K562 (cell line): ENCODE data around the gene POLR2L. TPM values are rescaled to one million over a fixed set of nuclear protein-coding genes. Genes with fewer than 3 reads are reported as not detected.
A peak's percentile ranks its signal among the peaks of the same experiment; 100 is the strongest.

Experiments
- CBX2 ChIP-seq: fragments of 200-600 bp; sonication (generic); IDR thresholded peaks from one replicate; pipeline ENCODE4 v1.6.1; 2012; ENCODE audit warnings: mild to moderate bottlenecking, low read length, inconsistent platforms; ENCODE audit not compliant: insufficient read depth, poor library complexity, severe bottlenecking
- CEBPG ChIP-seq, 3 experiments: fragments of 200-800 bp in 1 of 3; sonication (Bioruptor generic) in 1 of 3; sonication (generic) in 1 of 3; formaldehyde crosslinking in 1 of 3; IDR thresholded peaks in 2 of 3; conservative IDR thresholded peaks in 1 of 3; 2 replicates each; pipeline versions ENCODE4 v1.6.1 to v1.8.0; 2016 to 2022; ENCODE audit warnings: missing compliant biosample characterization in 2 of 3, missing genetic modification characterization in 2 of 3, mild to moderate bottlenecking in 1 of 3, missing genetic modification reagents in 1 of 3
- DPF2 ChIP-seq: fragments of 450-650 bp; IDR thresholded peaks from 2 replicates; pipeline ENCODE4 v1.6.1; 2016
- E2F1 ChIP-seq: sonication (generic); formaldehyde crosslinking; IDR thresholded peaks from 2 replicates; pipeline ENCODE4 v1.8.1; 2023; ENCODE audit warnings: mild to moderate bottlenecking, missing genetic modification reagents, moderate library complexity
- EP400 ChIP-seq: fragments of 450-650 bp; IDR thresholded peaks from 2 replicates; pipeline ENCODE4 v1.6.1; 2017; ENCODE audit warnings: antibody characterized with exemption, mild to moderate bottlenecking, moderate library complexity
- FOSL1 ChIP-seq: fragments of 200-800 bp; sonication (Bioruptor generic); conservative IDR thresholded peaks from 2 replicates; pipeline ENCODE4 v1.6.1; 2016; ENCODE audit warnings: missing genetic modification characterization, missing compliant biosample characterization
- FOXP4 ChIP-seq: sonication (generic); formaldehyde crosslinking; IDR thresholded peaks from 2 replicates; pipeline ENCODE4 v1.8.0; 2022; ENCODE audit warnings: mild to moderate bottlenecking, missing genetic modification reagents, borderline replicate concordance
- HSF4 ChIP-seq: fragments of 250-450 bp; sonication (Bioruptor Pico); IDR thresholded peaks from 2 replicates; pipeline ENCODE4 v2.1.2; 2022; ENCODE audit warnings: mild to moderate bottlenecking, moderate library complexity, borderline replicate concordance
- MCM2 ChIP-seq: fragments of 450-650 bp; IDR thresholded peaks from 2 replicates; pipeline ENCODE4 v1.6.1; 2017; ENCODE audit warnings: low read depth, mild to moderate bottlenecking
- MCM5 ChIP-seq: fragments of 450-650 bp; IDR thresholded peaks from 2 replicates; pipeline ENCODE4 v1.6.1; 2016; ENCODE audit warnings: low read depth
- MEF2A ChIP-seq: IDR thresholded peaks from 2 replicates; pipeline ENCODE4 v1.6.1; 2011; ENCODE audit warnings: low read depth, mild to moderate bottlenecking, low read length, moderate library complexity; ENCODE audit not compliant: control insufficient read depth
- PTBP1 ChIP-seq: fragments of 200-400 bp; formaldehyde crosslinking; IDR thresholded peaks from 2 replicates; pipeline ENCODE4 v1.6.1; 2017; ENCODE audit warnings: low read depth, low read length
- RUNX1 ChIP-seq: sonication (generic); IDR thresholded peaks from 2 replicates; pipeline ENCODE4 v1.6.1; 2016; ENCODE audit warnings: antibody characterized with exemption, low read depth
- SIN3B ChIP-seq: fragments of 450-650 bp; IDR thresholded peaks from 2 replicates; pipeline ENCODE4 v1.6.1; 2017; ENCODE audit warnings: low read depth, mild to moderate bottlenecking, moderate library complexity
- SLC30A9 ChIP-seq: fragments of 250-450 bp; sonication (Bioruptor Pico); IDR thresholded peaks from 2 replicates; pipeline ENCODE4 v1.8.0; 2022; ENCODE audit warnings: mild to moderate bottlenecking, moderate library complexity
- ZBTB17 ChIP-seq: fragments of 450-650 bp; formaldehyde crosslinking; IDR thresholded peaks from 2 replicates; pipeline ENCODE4 v1.4.0; 2020; ENCODE audit warnings: mild to moderate bottlenecking
- ZBTB49 ChIP-seq: sonication (generic); formaldehyde crosslinking; IDR thresholded peaks from 2 replicates; pipeline ENCODE4 v1.8.0; 2022; ENCODE audit warnings: missing genetic modification reagents, mild to moderate bottlenecking, borderline replicate concordance
- ZC3H8 ChIP-seq: fragments of 450-650 bp; IDR thresholded peaks from 2 replicates; pipeline ENCODE4 v1.6.1; 2017
- ZEB2 ChIP-seq: fragments of 450-650 bp; IDR thresholded peaks from 2 replicates; pipeline ENCODE4 v1.6.1; 2016
- ZFP30 ChIP-seq: fragments of 250-450 bp; sonication (Bioruptor Pico); IDR thresholded peaks from 2 replicates; pipeline ENCODE4 v1.8.0; 2022; ENCODE audit warnings: moderate library complexity, mild to moderate bottlenecking, inconsistent platforms, borderline replicate concordance
- ZFP36 ChIP-seq: fragments of 150-350 bp; IDR thresholded peaks from 2 replicates; pipeline ENCODE4 v1.6.1; 2018; ENCODE audit warnings: low read length, low read depth; ENCODE audit not compliant: partially characterized antibody
- ZNF12 ChIP-seq: sonication (generic); formaldehyde crosslinking; IDR thresholded peaks from 2 replicates; pipeline ENCODE4 v1.4.0; 2020; ENCODE audit warnings: mild to moderate bottlenecking, missing genetic modification reagents
- ZNF124 ChIP-seq: sonication (generic); formaldehyde crosslinking; IDR thresholded peaks from 2 replicates; pipeline ENCODE4 v1.8.1; 2022; ENCODE audit warnings: missing genetic modification reagents
- ZNF217 ChIP-seq: sonication (generic); formaldehyde crosslinking; IDR thresholded peaks from 2 replicates; pipeline ENCODE4 v1.8.0; 2022; ENCODE audit warnings: mild to moderate bottlenecking, missing genetic modification reagents
- ZZZ3 ChIP-seq: fragments of 450-650 bp; IDR thresholded peaks from 2 replicates; pipeline ENCODE4 v1.6.1; 2016; ENCODE audit warnings: antibody characterized with exemption, mild to moderate bottlenecking, moderate library complexity
- polyA plus RNA-seq, 8 experiments: library from polyadenylated mRNA; depleted of rRNA in 4 of 8; stranded (reverse) in 5 of 8; unstranded in 3 of 8; fragments of >200 nt; fragmentation: Nextera tagmentation in 2 of 8; fragmentation: Illumina TruSeq in 1 of 8; extraction: Ambion mirVana in 2 of 8; extraction: Trizol in 1 of 8; gene quantifications; 2 replicates each; pipeline versions ENCODE4 v1.2.1 to v1.2.3, GENCODE V29; 2011 to 2014; ENCODE audit warnings: inconsistent platforms in 1 of 8, missing spikeins in 1 of 8
- total RNA-seq, 7 experiments: library from RNA; depleted of rRNA in 6 of 7; stranded (reverse); fragments of >200 nt in 6 of 7; fragmentation: Illumina TruSeq in 2 of 7; extraction: Trizol in 2 of 7; gene quantifications; 2 replicates each; pipeline versions ENCODE4 v1.2.1 to v1.2.3, GENCODE V29; 2011 to 2021; ENCODE audit warnings: low replicate concordance in 1 of 7

Gene POLR2L
- total and polyA plus RNA-seq, 9 of the 15 experiments (the other 6 are each of a cell fraction or from before 2014, with no cell fraction given): 38.3 to 688 (median 108) TPM

DNA sequence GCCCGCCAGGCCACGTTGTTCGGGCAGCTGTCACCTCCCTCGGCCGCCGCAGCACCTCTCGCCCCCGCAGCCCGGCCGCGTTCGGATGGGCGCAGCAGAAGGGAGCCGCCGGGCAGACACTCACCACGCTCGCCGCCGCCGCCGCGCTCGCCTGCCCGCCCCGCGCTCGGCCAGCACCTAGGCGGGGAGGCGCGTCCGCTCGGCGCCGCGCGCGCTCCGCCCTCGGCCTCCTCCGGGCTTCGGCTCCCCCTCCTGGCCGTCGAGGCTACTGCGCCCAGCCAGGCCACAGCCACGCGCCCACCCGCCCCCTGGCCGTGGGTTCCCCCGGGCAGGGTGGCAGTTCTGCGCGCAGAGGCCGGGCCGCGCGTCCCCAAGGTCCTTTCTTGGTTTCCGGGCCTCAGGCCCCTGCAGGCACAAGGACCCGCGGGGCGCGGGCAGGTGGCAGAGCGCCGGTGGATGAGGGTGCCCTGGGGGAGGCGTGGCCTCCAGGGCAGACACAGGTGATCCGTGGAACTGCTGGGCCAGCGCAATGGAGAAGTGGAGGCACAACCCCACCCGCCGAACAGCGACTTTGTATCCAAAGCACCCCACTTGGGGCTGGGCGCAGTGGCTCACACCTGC is 44.1 kb downstream of the POLR2L start, which contains the start of gene SLC25A22 (continued):
- no peak for TF ChIP-seq E2F1
- no peak for TF ChIP-seq DPF2
- TF ChIP-seq ZNF124: no peak
- TF ChIP-seq FOSL1 (tag): no peak
- TF ChIP-seq ZBTB49 (CRISPR knock-in tag): no peak
- TF ChIP-seq SLC30A9 (CRISPR knock-in tag): no peak
- no peak for TF ChIP-seq RUNX1
- no peak for TF ChIP-seq ZNF12 (CRISPR knock-in tag)
- TF ChIP-seq PTBP1: no peak
- TF ChIP-seq ZEB2: no peak
- no peak for TF ChIP-seq HSF4 (CRISPR knock-in tag)
- TF ChIP-seq ZFP36: no peak
- no peak for TF ChIP-seq MCM2
- no peak for TF ChIP-seq EP400
- no peak for TF ChIP-seq MCM5
- TF ChIP-seq ZZZ3: no peak
- TF ChIP-seq ZBTB17 (CRISPR knock-in tag): no peak
- no peak for TF ChIP-seq ZC3H8
- no peak for TF ChIP-seq FOXP4 (CRISPR knock-in tag)
- TF ChIP-seq CBX2: no peak
- TF ChIP-seq ZNF217 (CRISPR knock-in tag): no peak
- no peak for TF ChIP-seq ZFP30
- no peak for TF ChIP-seq MEF2A
- TF ChIP-seq CEBPG (CRISPR knock-in tag; IDR thresholded peaks at IDR 0.05): no peak
- TF ChIP-seq CEBPG (tag; conservative IDR thresholded peaks at IDR 0.05 in 1 of 2, IDR thresholded peaks at IDR 0.05 in 1 of 2): no peak
- peak; percentile 50; the same call in 1 of the 2 replicates for TF ChIP-seq SIN3B
